H1 (cell line): ENCODE data around the gene UBTD2. TPM values are rescaled to one million over a fixed set of nuclear protein-coding genes. Genes with fewer than 3 reads are reported as not detected.

Source experiments
- RAD21 ChIP-seq, 2 experiments: IDR thresholded peaks in 1 of 2; conservative IDR thresholded peaks in 1 of 2; 2 replicates each; pipeline ENCODE4 v1.6.1; 2011; ENCODE audit warnings: low read depth in 2 of 2, low read length in 2 of 2, improper control_type of control experiment in 1 of 2, inconsistent platforms in 1 of 2, mild to moderate bottlenecking in 1 of 2, moderate library complexity in 1 of 2
- RXRA ChIP-seq: IDR thresholded peaks from 2 replicates; pipeline ENCODE4 v1.6.1; 2011; ENCODE audit warnings: low read depth, mild to moderate bottlenecking, low read length, moderate library complexity; ENCODE audit not compliant: insufficient read depth
- TEAD4 ChIP-seq: IDR thresholded peaks from 2 replicates; pipeline ENCODE4 v1.6.1; 2012; ENCODE audit warnings: low read depth, low read length, inconsistent platforms, mixed read lengths
- polyA plus RNA-seq, 7 experiments: library from polyadenylated mRNA; depleted of rRNA in 3 of 7; stranded (reverse) in 5 of 7; unstranded in 2 of 7; fragments of >200 nt in 5 of 7; fragments of 200-250 nt in 2 of 7; gene quantifications; 1 replicate in 5 of 7; 2 replicates in 1 of 7; 4 replicates in 1 of 7; pipeline versions ENCODE4 v1.2.1 to v1.2.3, GENCODE V29; 2011 to 2013; ENCODE audit warnings: missing spikeins in 2 of 7, mixed read lengths in 2 of 7
- total RNA-seq: library from RNA; stranded (reverse); fragmentation: NEBNext Ultra II Directional; extraction: Animal tissue kit (Norgen Biotek cat#: 25700); gene quantifications from 2 replicates; pipeline ENCODE4 v1.2.1, GENCODE V29; 2021

UBTD2 gene
- total and polyA plus RNA-seq, 2 of the 8 experiments (the other 6 are each of a cell fraction or from before 2014, with no cell fraction given), result 14.5 to 39.2 TPM

DNA sequence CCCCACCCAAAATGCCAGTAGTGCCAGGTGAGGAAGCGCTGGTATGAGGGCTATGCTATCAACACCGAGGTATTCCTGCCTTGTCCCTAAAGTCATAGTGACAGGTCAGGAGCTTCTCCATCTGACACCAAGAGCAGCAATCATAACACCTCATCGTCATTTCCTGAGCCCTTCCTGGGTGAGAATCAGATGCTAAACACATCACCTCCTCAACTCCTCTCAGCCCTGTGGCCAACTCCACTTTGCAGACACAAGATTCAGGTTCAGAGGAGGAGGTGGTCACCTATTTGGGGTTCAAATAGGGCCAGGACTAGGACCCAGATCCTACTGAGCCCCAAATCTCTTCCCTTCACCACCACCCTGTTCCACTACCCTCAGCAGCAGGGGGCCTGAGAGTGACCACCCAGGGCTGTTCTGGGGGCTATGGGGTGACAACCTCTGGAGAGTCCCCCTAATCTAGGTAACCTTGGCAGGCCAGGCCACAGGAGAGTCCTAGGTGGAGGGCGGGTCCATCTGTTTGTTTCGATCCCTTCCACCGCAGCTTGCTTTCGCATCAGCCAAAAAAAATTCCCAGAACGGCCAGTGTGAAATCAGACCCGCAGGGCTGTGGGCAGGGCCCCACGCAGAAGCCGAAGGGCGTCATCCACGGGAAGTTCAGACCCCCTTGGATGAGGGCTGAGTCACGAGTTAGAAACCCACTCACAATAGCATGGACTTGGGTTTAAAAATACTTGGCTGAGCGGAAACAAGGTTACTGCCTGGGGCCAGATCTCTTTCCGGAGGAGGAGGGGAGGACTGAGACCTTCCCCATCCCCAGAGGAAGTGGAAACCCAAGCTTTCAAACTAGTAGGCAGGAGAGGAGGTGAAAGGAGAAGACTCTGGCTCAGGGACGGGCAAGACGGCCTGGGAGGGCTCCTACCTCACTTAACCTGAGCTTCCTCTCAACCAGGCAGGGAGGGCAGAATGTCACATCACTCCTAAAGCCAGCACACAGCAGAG is 104.3 kb downstream of the UBTD2 start (continued):
- TF ChIP-seq RXRA (no peak), TEAD4 (no peak), RAD21 (IDR thresholded peaks at IDR 0.05 in 1 of 2, conservative IDR thresholded peaks at IDR 0.05 in 1 of 2; ENCODE audit: low read depth in 2 of 2, low read length in 2 of 2) (no peak)
